ENCODE measurements around the gene AKT1S1. TPM values are rescaled to one million over a fixed set of nuclear protein-coding genes. Genes with fewer than 3 reads are reported as not detected.

AKT1S1 gene
- total and polyA plus RNA-seq, 2 donors from 2014 or later = 33.7 to 47.2 TPM

DNA sequence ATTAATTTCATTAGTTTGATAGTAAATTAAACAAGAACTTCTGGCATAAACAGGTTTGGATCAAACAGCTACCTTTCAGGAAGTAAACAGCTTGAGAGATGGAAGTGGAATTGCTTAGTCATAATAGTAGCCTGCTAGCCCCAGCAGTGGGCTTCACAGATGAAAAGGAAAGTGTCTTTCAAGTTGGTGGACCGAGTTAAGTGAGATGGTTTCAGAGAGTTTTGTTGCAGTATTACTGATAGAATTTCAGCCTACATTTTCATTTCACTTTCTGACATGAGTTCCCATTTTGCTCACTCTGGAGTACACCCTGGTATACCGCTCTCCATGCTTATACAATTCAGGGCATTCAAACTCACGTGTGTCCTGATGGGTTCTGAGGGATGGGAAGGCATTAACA is 28.2 kb downstream of the AKT1S1 start:
- TF ChIP-seq, protein P1, sequence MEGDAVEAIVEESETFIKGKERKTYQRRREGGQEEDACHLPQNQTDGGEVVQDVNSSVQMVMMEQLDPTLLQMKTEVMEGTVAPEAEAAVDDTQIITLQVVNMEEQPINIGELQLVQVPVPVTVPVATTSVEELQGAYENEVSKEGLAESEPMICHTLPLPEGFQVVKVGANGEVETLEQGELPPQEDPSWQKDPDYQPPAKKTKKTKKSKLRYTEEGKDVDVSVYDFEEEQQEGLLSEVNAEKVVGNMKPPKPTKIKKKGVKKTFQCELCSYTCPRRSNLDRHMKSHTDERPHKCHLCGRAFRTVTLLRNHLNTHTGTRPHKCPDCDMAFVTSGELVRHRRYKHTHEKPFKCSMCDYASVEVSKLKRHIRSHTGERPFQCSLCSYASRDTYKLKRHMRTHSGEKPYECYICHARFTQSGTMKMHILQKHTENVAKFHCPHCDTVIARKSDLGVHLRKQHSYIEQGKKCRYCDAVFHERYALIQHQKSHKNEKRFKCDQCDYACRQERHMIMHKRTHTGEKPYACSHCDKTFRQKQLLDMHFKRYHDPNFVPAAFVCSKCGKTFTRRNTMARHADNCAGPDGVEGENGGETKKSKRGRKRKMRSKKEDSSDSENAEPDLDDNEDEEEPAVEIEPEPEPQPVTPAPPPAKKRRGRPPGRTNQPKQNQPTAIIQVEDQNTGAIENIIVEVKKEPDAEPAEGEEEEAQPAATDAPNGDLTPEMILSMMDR (IDR thresholded peaks at IDR 0.05; ENCODE audit: borderline replicate concordance, extremely low read depth, insufficient read depth) = no peak
- H3K9ac ChIP-seq (ENCODE audit: low read length in 3 of 3) = no peak overlapping the region
- H3K4me3 ChIP-seq (ENCODE audit: low read length in 3 of 3) = no peak overlapping the region
- no peak overlapping the region for H3K27ac ChIP-seq (ENCODE audit: low read depth in 2 of 2, low read length in 2 of 2)
- no peaks in the 10 kb centered on the region for H3K36me3 ChIP-seq (ENCODE audit: control insufficient read depth in 2 of 3, insufficient read depth in 3 of 3, low read length in 3 of 3)
- intact Hi-C loops (cut with DNase I) = no loop called here
- peaks cover 0 to 16% (median 9%) of the 10 kb centered on the region in 3 donors for H3K4me1 ChIP-seq (ENCODE audit: control insufficient read depth in 2 of 3, insufficient read depth in 2 of 3, low read depth in 1 of 3, low read length in 3 of 3)
- H3K9me3 ChIP-seq (ENCODE audit: control insufficient read depth in 2 of 3, insufficient read depth in 1 of 3, low read length in 3 of 3) = no peaks in the 10 kb centered on the region
- DNase-seq = no peak
- no peak for FAIRE-seq
- H3K27me3 ChIP-seq (ENCODE audit: control insufficient read depth, insufficient read depth, low read length) = no peaks in the 10 kb centered on the region

DNA sequence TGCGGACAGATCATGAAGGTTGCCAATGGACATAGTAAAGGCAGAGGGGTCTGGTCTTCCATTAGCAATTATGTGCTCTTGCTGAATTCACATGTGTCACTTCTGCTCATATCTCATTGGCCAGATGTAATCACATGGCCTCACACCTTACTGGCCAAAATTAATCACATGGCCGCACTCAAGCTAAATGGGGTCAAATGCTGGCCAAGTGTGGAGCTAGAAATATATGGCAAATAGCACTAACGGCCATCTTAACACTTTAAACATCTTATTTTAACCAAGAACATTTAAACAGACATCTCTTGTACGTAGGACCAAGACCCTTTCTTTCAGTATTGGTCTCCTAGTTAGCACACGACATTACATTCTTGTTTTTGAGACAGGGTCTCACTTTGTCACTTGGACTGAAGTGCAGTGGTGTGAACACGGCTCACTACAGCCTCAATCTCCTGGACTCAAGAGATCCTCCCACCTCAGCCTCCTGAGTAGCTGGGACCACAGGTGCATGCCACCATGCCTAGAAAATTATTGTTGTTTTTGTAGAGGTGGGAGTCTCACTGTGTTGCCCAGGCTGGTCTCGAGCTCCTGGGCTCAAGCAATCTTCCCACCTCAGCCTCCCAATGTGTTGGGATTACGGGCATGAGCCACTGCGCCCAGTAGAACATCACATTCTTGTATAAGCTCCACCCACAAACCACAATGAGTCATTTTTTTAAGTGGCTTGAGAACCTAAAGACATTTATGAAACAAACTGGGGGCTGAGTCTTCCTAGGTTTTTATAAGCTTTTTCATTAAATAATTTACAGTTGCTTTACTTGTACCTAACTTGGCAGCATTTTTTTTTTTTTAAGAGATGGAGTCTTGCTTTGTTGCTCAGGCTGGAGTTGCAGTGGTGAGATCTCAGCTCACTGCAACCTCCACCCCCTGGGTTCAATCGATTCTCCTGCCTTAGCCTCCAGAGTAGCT is 29.1 kb downstream of the AKT1S1 start:
- FAIRE-seq (no peak), DNase-seq (no peak)
- no peak overlapping the region for H3K4me3 ChIP-seq (ENCODE audit: low read length in 3 of 3)
- H3K27ac ChIP-seq (ENCODE audit: low read depth in 2 of 2, low read length in 2 of 2) = no peak overlapping the region
- no peaks in the 10 kb centered on the region for H3K36me3 ChIP-seq (ENCODE audit: control insufficient read depth in 2 of 3, insufficient read depth in 3 of 3, low read length in 3 of 3)
- TF ChIP-seq, protein P1 (IDR thresholded peaks at IDR 0.05; ENCODE audit: borderline replicate concordance, extremely low read depth, insufficient read depth) = no peak
- no peaks in the 10 kb centered on the region for H3K9me3 ChIP-seq (ENCODE audit: control insufficient read depth in 2 of 3, insufficient read depth in 1 of 3, low read length in 3 of 3)
- intact Hi-C loops (cut with DNase I) = no loop called here
- no peak overlapping the region for H3K9ac ChIP-seq (ENCODE audit: low read length in 3 of 3)
- no peaks in the 10 kb centered on the region for H3K27me3 ChIP-seq (ENCODE audit: control insufficient read depth, insufficient read depth, low read length)
- H3K4me1 ChIP-seq (ENCODE audit: control insufficient read depth in 2 of 3, insufficient read depth in 2 of 3, low read depth in 1 of 3, low read length in 3 of 3) = peaks cover 0 to 14% (median 9%) of the 10 kb centered on the region in 3 donors

DNA sequence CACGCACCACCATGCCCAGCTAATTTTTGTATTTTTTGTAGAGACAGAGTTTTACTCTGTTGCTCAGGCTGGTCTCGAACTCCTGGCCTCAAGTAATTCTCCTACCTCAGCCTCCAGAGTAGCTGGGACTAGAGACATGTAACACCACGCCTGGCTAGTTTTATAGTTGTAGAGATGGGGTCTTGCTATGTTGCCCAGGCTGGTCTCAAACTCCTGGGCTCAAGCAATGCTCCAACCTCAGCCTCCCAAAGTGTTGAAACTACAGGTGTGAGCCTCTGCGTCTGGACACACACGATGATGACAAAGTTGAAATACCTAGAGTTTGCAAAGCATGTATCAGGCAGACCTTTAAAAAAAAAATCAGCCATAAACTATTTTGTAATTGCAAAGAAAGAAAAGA is 30.7 kb downstream of the AKT1S1 start:
- H3K9me3 ChIP-seq (ENCODE audit: control insufficient read depth in 2 of 3, insufficient read depth in 1 of 3, low read length in 3 of 3) = no peaks in the 10 kb centered on the region
- TF ChIP-seq, protein P1 (IDR thresholded peaks at IDR 0.05; ENCODE audit: borderline replicate concordance, extremely low read depth, insufficient read depth) = no peak
- H3K9ac ChIP-seq (ENCODE audit: low read length in 3 of 3) = no peak overlapping the region
- H3K4me3 ChIP-seq (ENCODE audit: low read length in 3 of 3) = no peak overlapping the region
- H3K27me3 ChIP-seq (ENCODE audit: control insufficient read depth, insufficient read depth, low read length) = no peaks in the 10 kb centered on the region
- DNase-seq (no peak), FAIRE-seq (no peak)
- intact Hi-C loops (cut with DNase I) = no loop called here
- H3K27ac ChIP-seq (ENCODE audit: low read depth in 2 of 2, low read length in 2 of 2) = no peak overlapping the region
- no peaks in the 10 kb centered on the region for H3K36me3 ChIP-seq (ENCODE audit: control insufficient read depth in 2 of 3, insufficient read depth in 3 of 3, low read length in 3 of 3)
- H3K4me1 ChIP-seq (ENCODE audit: control insufficient read depth in 2 of 3, insufficient read depth in 2 of 3, low read depth in 1 of 3, low read length in 3 of 3) = peaks cover 0 to 4% (median 0%) of the 10 kb centered on the region in 3 donors

All from kidney (tissue), 14 donors.